ENCODE measurements around the gene SPTLC1. TPM values are rescaled to one million over a fixed set of nuclear protein-coding genes. Genes with fewer than 3 reads are reported as not detected.
"Not testable (repeated sequence)": the region's sequence is repeated elsewhere in the genome, so short reads cannot be mapped to it uniquely, and the experiment has no call there.

Gene SPTLC1
- total RNA-seq (2014; rRNA removed): 94.8 and 96.6 TPM in 2 replicates
- 31.9 TPM for polyA plus RNA-seq (2012)

GRCh38 chr9:92115071-92115858, at the start of gene SPTLC1:
SPTLC1 (minus strand) TSS chr9:92115413; CDS start chr9:92115370, 43 bp downstream.
- DNase-seq (ENCODE audit: low read depth): peak; percentile 91

GRCh38 chr9:92164975-92165374, 49.8 kb upstream of the SPTLC1 start:
- no peak for DNase-seq (ENCODE audit: low read depth)

GRCh38 chr9:92164490-92164889, 49.3 kb upstream of the SPTLC1 start:
- no peak for DNase-seq (ENCODE audit: low read depth)

- no peak for DNase-seq (ENCODE audit: low read depth)
Observed at GRCh38 chr9:92163276-92163675, 48.1 kb upstream of the SPTLC1 start.

GRCh38 chr9:92160786-92161185, 45.6 kb upstream of the SPTLC1 start:
- DNase-seq (ENCODE audit: low read depth): no peak

GRCh38 chr9:92159058-92159457, 43.8 kb upstream of the SPTLC1 start:
- DNase-seq (ENCODE audit: low read depth): no peak

- DNase-seq (ENCODE audit: low read depth): no peak
Observed at GRCh38 chr9:92158097-92158601, 42.9 kb upstream of the SPTLC1 start.

- DNase-seq (ENCODE audit: low read depth): not testable (repeated sequence)
Observed at GRCh38 chr9:92155736-92156135, 40.5 kb upstream of the SPTLC1 start.

GRCh38 chr9:92155221-92155620, 40.0 kb upstream of the SPTLC1 start:
- DNase-seq (ENCODE audit: low read depth): no peak

GRCh38 chr9:92153466-92154415, 38.5 kb upstream of the SPTLC1 start:
- peak; percentile 96 for DNase-seq (ENCODE audit: low read depth)

- peak; percentile 98 for DNase-seq (ENCODE audit: low read depth)
Observed at GRCh38 chr9:92151691-92152393, 36.6 kb upstream of the SPTLC1 start.

GRCh38 chr9:92150501-92151470, 35.6 kb upstream of the SPTLC1 start:
- DNase-seq (ENCODE audit: low read depth): peak; percentile 59

- peak; percentile 23 for DNase-seq (ENCODE audit: low read depth)
Observed at GRCh38 chr9:92147852-92148180, 32.6 kb upstream of the SPTLC1 start.

GRCh38 chr9:92147030-92147851, 32.0 kb upstream of the SPTLC1 start:
- peak; percentile 99 for DNase-seq (ENCODE audit: low read depth)

GRCh38 chr9:92146610-92147009, 31.4 kb upstream of the SPTLC1 start:
- peak; percentile 49 for DNase-seq (ENCODE audit: low read depth)

GRCh38 chr9:92145784-92146183, 30.6 kb upstream of the SPTLC1 start:
- not testable (repeated sequence) for DNase-seq (ENCODE audit: low read depth)

GRCh38 chr9:92142329-92142728, 27.1 kb upstream of the SPTLC1 start:
- DNase-seq (ENCODE audit: low read depth): no peak

GRCh38 chr9:92141144-92142129, 26.2 kb upstream of the SPTLC1 start:
- DNase-seq (ENCODE audit: low read depth): peak; percentile 45

Measured in LHCN-M2 (cell line).